Measurements from ENCODE around the gene CEP89.

GRCh38 chr19:32935629-32936028 lies 36.1 kb downstream of the CEP89 start:
- TF ChIP-seq MYBL2 (CRISPR knock-in tag; IDR thresholded peaks at IDR 0.05) = no peak
- TF ChIP-seq CTCF (IDR thresholded peaks at IDR 0.05) = no peak
- TF ChIP-seq NR1H2 (CRISPR knock-in tag; IDR thresholded peaks at IDR 0.05) = no peak
- TF ChIP-seq, protein P1, sequence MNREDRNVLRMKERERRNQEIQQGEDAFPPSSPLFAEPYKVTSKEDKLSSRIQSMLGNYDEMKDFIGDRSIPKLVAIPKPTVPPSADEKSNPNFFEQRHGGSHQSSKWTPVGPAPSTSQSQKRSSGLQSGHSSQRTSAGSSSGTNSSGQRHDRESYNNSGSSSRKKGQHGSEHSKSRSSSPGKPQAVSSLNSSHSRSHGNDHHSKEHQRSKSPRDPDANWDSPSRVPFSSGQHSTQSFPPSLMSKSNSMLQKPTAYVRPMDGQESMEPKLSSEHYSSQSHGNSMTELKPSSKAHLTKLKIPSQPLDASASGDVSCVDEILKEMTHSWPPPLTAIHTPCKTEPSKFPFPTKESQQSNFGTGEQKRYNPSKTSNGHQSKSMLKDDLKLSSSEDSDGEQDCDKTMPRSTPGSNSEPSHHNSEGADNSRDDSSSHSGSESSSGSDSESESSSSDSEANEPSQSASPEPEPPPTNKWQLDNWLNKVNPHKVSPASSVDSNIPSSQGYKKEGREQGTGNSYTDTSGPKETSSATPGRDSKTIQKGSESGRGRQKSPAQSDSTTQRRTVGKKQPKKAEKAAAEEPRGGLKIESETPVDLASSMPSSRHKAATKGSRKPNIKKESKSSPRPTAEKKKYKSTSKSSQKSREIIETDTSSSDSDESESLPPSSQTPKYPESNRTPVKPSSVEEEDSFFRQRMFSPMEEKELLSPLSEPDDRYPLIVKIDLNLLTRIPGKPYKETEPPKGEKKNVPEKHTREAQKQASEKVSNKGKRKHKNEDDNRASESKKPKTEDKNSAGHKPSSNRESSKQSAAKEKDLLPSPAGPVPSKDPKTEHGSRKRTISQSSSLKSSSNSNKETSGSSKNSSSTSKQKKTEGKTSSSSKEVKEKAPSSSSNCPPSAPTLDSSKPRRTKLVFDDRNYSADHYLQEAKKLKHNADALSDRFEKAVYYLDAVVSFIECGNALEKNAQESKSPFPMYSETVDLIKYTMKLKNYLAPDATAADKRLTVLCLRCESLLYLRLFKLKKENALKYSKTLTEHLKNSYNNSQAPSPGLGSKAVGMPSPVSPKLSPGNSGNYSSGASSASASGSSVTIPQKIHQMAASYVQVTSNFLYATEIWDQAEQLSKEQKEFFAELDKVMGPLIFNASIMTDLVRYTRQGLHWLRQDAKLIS (CRISPR knock-in tag; IDR thresholded peaks at IDR 0.05; ENCODE audit: borderline replicate concordance) = no peak
- no peak for TF ChIP-seq ETV6 (CRISPR knock-in tag; IDR thresholded peaks at IDR 0.05)
- TF ChIP-seq ZNF317 (CRISPR knock-in tag; IDR thresholded peaks at IDR 0.05; ENCODE audit: borderline replicate concordance, low read depth) = no peak
- no peak for TF ChIP-seq PRRX2 (CRISPR knock-in tag; IDR thresholded peaks at IDR 0.05)
- no peak for TF ChIP-seq GABPB1 (CRISPR knock-in tag; IDR thresholded peaks at IDR 0.05)
